Measurements from ENCODE around the gene PITPNC1.

GRCh38 chr17:67466251-67466796, 89.2 kb downstream of the PITPNC1 start:
- TF ChIP-seq CTCF (IDR thresholded peaks at IDR 0.05; ENCODE audit: insufficient read depth, low read depth, low read length) (no peak), EZH2 (IDR thresholded peaks at IDR 0.05; ENCODE audit: insufficient read depth, low read length) (no peak)
